Brain microvascular endothelial cell (primary cell): ENCODE measurements around the gene RAC2.
A peak's percentile ranks its signal among the peaks of the same experiment; 100 is the strongest.

Experiments
- DNase-seq: peaks from one replicate; pipeline ENCODE4 v3.0.0-alpha.2; 2020
- H3K27ac ChIP-seq: fragments of 250-450 bp; sonication (Bioruptor Pico); 2 replicates; pipeline ENCODE4 v1.5.1; 2020; ENCODE audit warnings: mild to moderate bottlenecking, moderate library complexity
- H3K27me3 ChIP-seq: fragments of 250-450 bp; sonication (Bioruptor Pico); replicated peaks from 2 replicates; pipeline ENCODE4 v1.5.1; 2020; ENCODE audit warnings: mild to moderate bottlenecking
- H3K36me3 ChIP-seq: fragments of 250-450 bp; sonication (Bioruptor Pico); replicated peaks from 2 replicates; pipeline ENCODE4 v1.5.1; 2020; ENCODE audit warnings: mild to moderate bottlenecking
- H3K4me3 ChIP-seq: 2 replicates; pipeline ENCODE4 v1.5.1; 2011; ENCODE audit warnings: low read depth, mild to moderate bottlenecking, control low read depth, low read length, moderate library complexity
- CTCF ChIP-seq: IDR thresholded peaks from 2 replicates; pipeline ENCODE4 v1.5.1; 2011; ENCODE audit warnings: low read depth, mild to moderate bottlenecking, moderate library complexity, low read length, control low read depth, inconsistent platforms; ENCODE audit errors: missing control alignments
- in situ Hi-C: cut with HindIII; loops from 2 replicates; pipeline ENCODE4 v1.10.0; 2017; ENCODE audit warnings: low sequenced_read_pairs, low pct_ligation_motif_present

Gene RAC2

GRCh38 chr22:37280718-37281117 is 36.6 kb upstream of the RAC2 start:
- Histone ChIP-seq H3K36me3 (no peaks in the 10 kb centered on the region), H3K27ac (no peak overlapping the region), H3K27me3 (no peaks in the 10 kb centered on the region), H3K4me3 (no peak overlapping the region)
- no peak for TF ChIP-seq CTCF
- DNase-seq = no peak
- in situ Hi-C loops = no loop called here

- TF ChIP-seq CTCF = no peak
- H3K36me3 ChIP-seq = no peaks in the 10 kb centered on the region
- no peak overlapping the region for H3K27ac ChIP-seq
- no peak overlapping the region for H3K4me3 ChIP-seq
- no peaks in the 10 kb centered on the region for H3K27me3 ChIP-seq
- in situ Hi-C loops = no loop called here
- no peak for DNase-seq
Measured at GRCh38 chr22:37279331-37280181, 35.5 kb upstream of the RAC2 start.

GRCh38 chr22:37278261-37278660 is 34.2 kb upstream of the RAC2 start:
- no peak for TF ChIP-seq CTCF
- no peaks in the 10 kb centered on the region for H3K27me3 ChIP-seq
- in situ Hi-C loops = no loop called here
- H3K36me3 ChIP-seq = no peaks in the 10 kb centered on the region
- H3K27ac ChIP-seq = no peak overlapping the region
- H3K4me3 ChIP-seq = no peak overlapping the region
- no peak for DNase-seq

GRCh38 chr22:37277384-37277783 is 33.3 kb upstream of the RAC2 start:
- Histone ChIP-seq H3K4me3 (no peak overlapping the region), H3K27me3 (no peaks in the 10 kb centered on the region), H3K27ac (no peak overlapping the region), H3K36me3 (no peaks in the 10 kb centered on the region)
- no peak for TF ChIP-seq CTCF
- no peak for DNase-seq
- in situ Hi-C loops = no loop called here

- Histone ChIP-seq H3K27me3 (no peaks in the 10 kb centered on the region), H3K4me3 (no peak overlapping the region), H3K36me3 (no peaks in the 10 kb centered on the region), H3K27ac (no peak overlapping the region)
- no peak for TF ChIP-seq CTCF
- in situ Hi-C loops = no loop called here
- DNase-seq = peak; percentile 18
Measured at GRCh38 chr22:37276776-37277175, 32.7 kb upstream of the RAC2 start.

- DNase-seq = no peak
- Histone ChIP-seq H3K36me3 (no peaks in the 10 kb centered on the region), H3K27ac (no peak overlapping the region), H3K27me3 (no peaks in the 10 kb centered on the region), H3K4me3 (no peak overlapping the region)
- in situ Hi-C loops = no loop called here
- TF ChIP-seq CTCF = no peak
Measured at GRCh38 chr22:37275622-37276021, 31.6 kb upstream of the RAC2 start.
